Measurements from ENCODE around the gene GOLGA3.
"Not testable (repeated sequence)": the region's sequence is repeated elsewhere in the genome, so short reads cannot be mapped to it uniquely, and the experiment has no call there.

DNA sequence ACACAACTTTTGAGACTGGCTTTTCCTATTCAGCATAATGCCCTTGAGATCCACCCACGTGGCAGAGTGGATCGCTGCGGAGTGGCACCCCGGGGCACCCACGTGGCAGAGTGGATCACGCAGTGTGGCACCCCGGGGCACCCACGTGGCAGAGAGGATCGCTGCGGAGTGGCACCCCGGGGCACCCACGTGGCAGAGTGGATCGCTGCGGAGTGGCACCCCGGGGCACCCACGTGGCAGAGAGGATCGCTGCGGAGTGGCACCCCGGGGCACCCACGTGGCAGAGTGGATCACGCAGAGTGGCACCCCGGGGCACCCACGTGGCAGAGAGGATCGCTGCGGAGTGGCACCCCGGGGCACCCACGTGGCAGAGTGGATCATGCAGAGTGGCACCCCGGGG, 69.8 kb downstream of the GOLGA3 start:
- TF ChIP-seq CTCF, POLR2AphosphoS5, POLR2A (IDR thresholded peaks at IDR 0.05): not testable (repeated sequence)
